GM12891 (cell line): ENCODE measurements around the gene C3orf20.

Experiments
- POLR2A ChIP-seq: IDR thresholded peaks from 2 replicates; pipeline ENCODE4 v1.6.1; 2011; ENCODE audit warnings: low read depth, low read length, control low read depth
- POLR2AphosphoS5 ChIP-seq: IDR thresholded peaks from 2 replicates; pipeline ENCODE4 v1.6.1; 2011; ENCODE audit warnings: low read depth, low read length, control low read depth
- POU2F2 ChIP-seq: IDR thresholded peaks from 2 replicates; pipeline ENCODE4 v1.6.1; 2011; ENCODE audit warnings: low read depth, mild to moderate bottlenecking, control low read depth, low read length, moderate library complexity
- SPI1 ChIP-seq: IDR thresholded peaks from 2 replicates; pipeline ENCODE4 v1.6.1; 2011; ENCODE audit warnings: low read depth, low read length, control low read depth
- TAF1 ChIP-seq: IDR thresholded peaks from 2 replicates; pipeline ENCODE4 v1.6.1; 2011; ENCODE audit warnings: low read depth, low read length, control low read depth

DNA sequence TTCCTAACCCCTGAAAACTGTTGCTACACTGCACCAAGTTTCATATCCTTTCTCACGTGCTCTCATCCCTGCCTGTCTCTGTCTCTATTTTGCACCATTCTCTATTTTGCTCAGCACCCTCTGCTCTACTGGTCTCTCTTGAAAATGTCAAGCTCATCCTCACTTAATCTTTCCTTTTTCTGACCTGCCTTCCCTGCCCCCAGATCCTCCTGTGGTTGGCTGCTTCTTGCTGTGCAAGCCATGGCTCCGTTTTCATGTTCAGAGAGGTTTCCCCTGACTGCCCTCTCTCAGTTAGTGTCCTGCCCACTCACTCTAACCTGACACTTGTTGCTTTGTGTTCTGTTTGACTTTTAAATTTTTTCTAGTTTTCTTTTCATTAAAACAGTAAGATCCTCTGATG is 17.4 kb upstream of the C3orf20 start:
- TF ChIP-seq TAF1 (no peak), POLR2AphosphoS5 (no peak), POLR2A (no peak), SPI1 (no peak), POU2F2 (no peak)
